ENCODE results near the gene MICAL2.

MICAL2 gene

DNA sequence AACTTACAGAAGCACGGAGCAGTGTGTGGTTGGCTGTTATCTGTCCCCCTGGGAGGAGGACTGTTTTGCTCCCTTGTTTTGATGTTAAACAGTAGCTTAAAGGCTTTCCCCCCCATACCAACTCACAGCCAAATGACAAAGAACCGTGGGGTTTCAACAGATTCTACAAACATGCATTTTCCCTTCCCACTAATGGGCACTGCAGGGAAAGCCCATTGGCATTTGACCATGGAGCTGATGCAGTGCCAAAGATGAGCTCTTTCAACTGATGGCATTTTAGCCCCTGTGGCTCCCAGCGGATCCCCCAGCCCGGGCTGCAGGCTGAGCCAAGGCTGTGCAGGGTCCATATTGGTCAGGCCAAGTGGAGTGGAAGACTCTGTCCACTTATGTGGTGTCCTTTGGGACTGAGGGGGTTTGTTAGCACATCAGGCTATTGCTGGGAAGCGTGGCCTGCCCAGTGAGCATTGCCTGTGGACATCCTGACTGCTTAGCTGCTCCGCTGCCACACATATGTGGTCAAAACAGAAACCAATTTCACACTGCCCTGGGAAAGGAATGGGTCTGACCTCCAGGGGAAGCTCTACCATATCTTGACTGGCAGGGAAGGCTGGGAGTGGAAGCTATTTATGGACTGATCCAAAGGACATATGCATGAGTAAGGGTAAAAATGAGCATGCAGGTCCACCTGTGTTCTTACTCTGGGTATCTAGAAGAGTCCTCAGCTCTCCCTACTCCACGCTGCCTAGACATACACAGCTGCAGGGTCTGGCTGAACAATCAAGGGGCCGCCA is 150.5 kb downstream of the MICAL2 start:
- no peak for DNase-seq (ENCODE audit: low read depth)
- H3K4me3 ChIP-seq (ENCODE audit: low read depth, low read length) = no peak overlapping the region
- TF ChIP-seq CTCF (IDR thresholded peaks at IDR 0.05; ENCODE audit: low read depth, low read length, missing control alignments) = no peak

- DNase-seq (ENCODE audit: low read depth) = no peak
- no peak for TF ChIP-seq CTCF (IDR thresholded peaks at IDR 0.05; ENCODE audit: low read depth, low read length, missing control alignments)
- no peak overlapping the region for H3K4me3 ChIP-seq (ENCODE audit: low read depth, low read length)
Observed at GRCh38 chr11:12261551-12261950, 151.2 kb downstream of the MICAL2 start.

- DNase-seq (ENCODE audit: low read depth) = no peak
- no peak overlapping the region for H3K4me3 ChIP-seq (ENCODE audit: low read depth, low read length)
- no peak for TF ChIP-seq CTCF (IDR thresholded peaks at IDR 0.05; ENCODE audit: low read depth, low read length, missing control alignments)
Observed at GRCh38 chr11:12263141-12263693, 152.8 kb downstream of the MICAL2 start.

DNA sequence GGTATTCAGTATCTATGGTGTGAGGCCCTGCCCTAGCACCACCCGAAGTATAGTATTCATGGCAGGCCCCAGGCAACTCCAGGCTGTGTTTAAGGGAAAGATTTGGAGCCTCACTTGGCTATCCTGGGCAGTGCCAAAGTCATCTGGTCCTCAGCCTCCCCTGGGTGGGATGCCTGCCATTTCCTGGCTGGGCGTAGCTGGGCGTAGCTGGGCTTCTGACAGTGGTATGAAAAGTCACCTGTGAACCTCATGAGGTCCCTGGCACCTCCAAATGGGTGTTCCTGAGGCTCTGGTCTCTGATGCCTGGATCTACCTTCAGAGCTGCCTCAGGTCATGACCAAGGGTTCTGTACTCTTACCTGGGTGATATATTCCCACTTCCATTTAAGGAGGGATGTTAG is 154.0 kb downstream of the MICAL2 start:
- H3K4me3 ChIP-seq (ENCODE audit: low read depth, low read length) = no peak overlapping the region
- no peak for TF ChIP-seq CTCF (IDR thresholded peaks at IDR 0.05; ENCODE audit: low read depth, low read length, missing control alignments)
- DNase-seq (ENCODE audit: low read depth) = no peak

GRCh38 chr11:12266132-12266531 is 155.7 kb downstream of the MICAL2 start:
- no peak for DNase-seq (ENCODE audit: low read depth)
- TF ChIP-seq CTCF (IDR thresholded peaks at IDR 0.05; ENCODE audit: low read depth, low read length, missing control alignments) = no peak
- no peak overlapping the region for H3K4me3 ChIP-seq (ENCODE audit: low read depth, low read length)

DNA sequence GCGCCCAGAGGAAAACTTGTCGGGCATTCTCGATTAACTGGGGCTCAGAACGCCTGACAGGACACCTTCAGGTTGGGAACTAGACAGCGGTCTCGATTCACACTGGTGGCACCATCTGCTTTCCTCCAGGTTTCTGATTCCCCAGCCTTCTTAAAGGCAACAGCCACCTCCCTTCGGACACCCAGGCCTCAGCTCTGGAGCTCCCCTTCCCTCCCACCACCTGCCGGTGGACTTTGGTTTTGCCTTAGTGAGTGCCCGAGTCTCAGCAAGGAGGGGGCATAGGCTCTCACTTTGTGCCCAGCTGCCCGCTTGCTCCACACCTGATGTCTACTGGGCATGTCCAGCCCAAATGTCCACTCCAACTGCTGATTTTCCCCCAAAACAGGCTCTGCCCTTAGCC is 156.6 kb downstream of the MICAL2 start:
- no peak for TF ChIP-seq CTCF (IDR thresholded peaks at IDR 0.05; ENCODE audit: low read depth, low read length, missing control alignments)
- H3K4me3 ChIP-seq (ENCODE audit: low read depth, low read length) = no peak overlapping the region
- no peak for DNase-seq (ENCODE audit: low read depth)

GRCh38 chr11:12267921-12268320 is 157.5 kb downstream of the MICAL2 start:
- H3K4me3 ChIP-seq (ENCODE audit: low read depth, low read length) = no peak overlapping the region
- no peak for DNase-seq (ENCODE audit: low read depth)
- TF ChIP-seq CTCF (IDR thresholded peaks at IDR 0.05; ENCODE audit: low read depth, low read length, missing control alignments) = no peak

All from GM12864 (cell line).